NCI-H2107 (cell line): Measurements from ENCODE around the gene STAC3.

ENCODE experiments used
- DNase-seq: peaks from one replicate; lab custom pipeline; 2025; lab: John Stamatoyannopoulos, UW

Gene STAC3

GRCh38 chr12:57210461-57210860, 40.5 kb downstream of the STAC3 start:
- DNase-seq: no peak

- no peak for DNase-seq
These were observed 41.1 kb downstream of the STAC3 start for GRCh38 chr12:57209916-57210315.

- DNase-seq: no peak
These were observed 42.2 kb downstream of the STAC3 start for GRCh38 chr12:57208631-57209282.

- no peak for DNase-seq
These were observed 43.0 kb downstream of the STAC3 start for GRCh38 chr12:57207731-57208630.

GRCh38 chr12:57205931-57206330, 45.1 kb downstream of the STAC3 start:
- no peak for DNase-seq

- DNase-seq: no peak
These were observed 45.8 kb downstream of the STAC3 start for GRCh38 chr12:57205186-57205585.

- no peak for DNase-seq
These were observed 46.5 kb downstream of the STAC3 start for GRCh38 chr12:57204454-57204853.

- DNase-seq: no peak
These were observed 47.2 kb downstream of the STAC3 start for GRCh38 chr12:57203791-57204190.

- DNase-seq: no peak
These were observed 47.8 kb downstream of the STAC3 start for GRCh38 chr12:57203201-57203600.

- DNase-seq: no peak
These were observed 48.7 kb downstream of the STAC3 start for GRCh38 chr12:57202321-57202720.

- DNase-seq: no peak
These were observed 49.4 kb downstream of the STAC3 start for GRCh38 chr12:57201631-57202030.

GRCh38 chr12:57201219-57201618, 49.8 kb downstream of the STAC3 start:
- no peak for DNase-seq

- DNase-seq: no peak
These were observed 50.5 kb downstream of the STAC3 start for GRCh38 chr12:57200497-57200896.

GRCh38 chr12:57199191-57199590, 51.8 kb downstream of the STAC3 start:
- no peak for DNase-seq

- DNase-seq: no peak
These were observed 52.7 kb downstream of the STAC3 start for GRCh38 chr12:57198329-57198728.

- no peak for DNase-seq
These were observed 54.0 kb downstream of the STAC3 start for GRCh38 chr12:57196956-57197355.

- DNase-seq: no peak
These were observed 54.5 kb downstream of the STAC3 start for GRCh38 chr12:57196439-57196838.

GRCh38 chr12:57195611-57196371, 55.2 kb downstream of the STAC3 start:
- DNase-seq: no peak

GRCh38 chr12:57195186-57195585, 55.8 kb downstream of the STAC3 start:
- no peak for DNase-seq

GRCh38 chr12:57194253-57194652, 56.7 kb downstream of the STAC3 start:
- DNase-seq: no peak

GRCh38 chr12:57193706-57194245, 57.2 kb downstream of the STAC3 start:
- no peak for DNase-seq
